Neural cell (in vitro differentiated cells): ENCODE results near the gene RUBCNL. TPM values are rescaled to one million over a fixed set of nuclear protein-coding genes. Genes with fewer than 3 reads are reported as not detected.

ENCODE experiments used
- H2AFZ ChIP-seq: fragments of 200-600, 300-800 bp; sonication (generic), shearing (Covaris generic); 2 replicates; pipeline ENCODE4 v1.6.0; 2014; ENCODE audit warnings: low read depth, mild to moderate bottlenecking, antibody characterized with exemption, low read length, moderate library complexity
- H3F3A ChIP-seq: fragments of 200-600 bp; shearing (Covaris generic); 2 replicates; pipeline ENCODE4 v1.6.1; 2016; ENCODE audit warnings: mild to moderate bottlenecking, moderate library complexity, mixed read lengths, antibody characterized with exemption, low read length; ENCODE audit not compliant: insufficient read depth, poor library complexity, severe bottlenecking
- H3K27ac ChIP-seq: fragments of 200-600, 300-800 bp; sonication (generic), shearing (Covaris generic); 2 replicates; pipeline ENCODE4 v1.5.1; 2014; ENCODE audit warnings: mild to moderate bottlenecking, low read length, moderate library complexity
- H3K27me3 ChIP-seq: fragments of 300-800, 200-600 bp; sonication (generic), shearing (Covaris generic); 2 replicates; pipeline ENCODE4 v1.6.0; 2014; ENCODE audit warnings: mild to moderate bottlenecking, low read depth, low read length, moderate library complexity; ENCODE audit not compliant: insufficient read depth
- H3K36me3 ChIP-seq: fragments of 300-800, 200-600 bp; sonication (generic), shearing (Covaris generic); 2 replicates; pipeline ENCODE4 v1.5.1; 2014; ENCODE audit warnings: mild to moderate bottlenecking, antibody characterized with exemption, low read length, moderate library complexity; ENCODE audit not compliant: insufficient read depth
- H3K4me2 ChIP-seq: fragments of 300-800, 200-600 bp; sonication (generic), shearing (Covaris generic); 2 replicates; pipeline ENCODE4 v1.6.0; 2014; ENCODE audit warnings: mild to moderate bottlenecking, low read length
- H3K4me3 ChIP-seq: fragments of 300-800, 200-600 bp; sonication (generic), shearing (Covaris generic); 2 replicates; pipeline ENCODE4 v1.5.1; 2014; ENCODE audit warnings: mild to moderate bottlenecking, low read length, moderate library complexity
- H3K79me2 ChIP-seq: fragments of 200-600 bp; shearing (Covaris generic); replicated peaks from 2 replicates; pipeline ENCODE4 v1.6.0; 2014; ENCODE audit warnings: mild to moderate bottlenecking, low read length, moderate library complexity; ENCODE audit not compliant: insufficient read depth
- H3K9ac ChIP-seq: fragments of 300-800, 200-600 bp; sonication (generic), shearing (Covaris generic); 2 replicates; pipeline ENCODE4 v1.6.1; 2016; ENCODE audit warnings: mild to moderate bottlenecking, low read length, mixed read lengths
- H3K9me2 ChIP-seq: fragments of 200-600 bp; shearing (Covaris generic); 2 replicates; pipeline ENCODE4 v1.6.1; 2016; ENCODE audit warnings: mild to moderate bottlenecking, low read length, mixed read lengths; ENCODE audit not compliant: insufficient read depth
- H3K9me3 ChIP-seq: fragments of 200-600, 300-800 bp; sonication (generic), shearing (Covaris generic); 2 replicates; pipeline ENCODE4 v1.6.1; 2016; ENCODE audit warnings: mild to moderate bottlenecking, mixed run types, low read length, moderate library complexity, mixed read lengths
- H4K20me1 ChIP-seq: fragments of 200-600 bp; shearing (Covaris generic); 2 replicates; pipeline ENCODE4 v1.6.1; 2016; ENCODE audit warnings: mild to moderate bottlenecking, mixed run types; ENCODE audit not compliant: insufficient read depth
- EP300 ChIP-seq: fragments of 450-650 bp; conservative IDR thresholded peaks from 2 replicates; pipeline ENCODE4 v1.6.1; 2014; ENCODE audit warnings: antibody characterized with exemption, mild to moderate bottlenecking, moderate library complexity; ENCODE audit not compliant: poor library complexity, severe bottlenecking
- EZH2 ChIP-seq: fragments of 200-600, 300-800 bp; shearing (Covaris generic), sonication (generic); IDR thresholded peaks from 2 replicates; pipeline ENCODE4 v1.6.1; 2014; ENCODE audit warnings: antibody characterized with exemption, low read length, borderline replicate concordance, mild to moderate bottlenecking; ENCODE audit not compliant: insufficient read depth, poor library complexity, severe bottlenecking
- MXI1 ChIP-seq: fragments of 450-650 bp; conservative IDR thresholded peaks from 2 replicates; pipeline ENCODE4 v1.6.1; 2014; ENCODE audit warnings: antibody characterized with exemption, mild to moderate bottlenecking; ENCODE audit not compliant: poor library complexity, severe bottlenecking
- POLR2AphosphoS5 ChIP-seq: IDR thresholded peaks from 2 replicates; pipeline ENCODE4 v1.6.1; 2012
- RAD21 ChIP-seq: fragments of 450-650 bp; conservative IDR thresholded peaks from 2 replicates; pipeline ENCODE4 v1.6.1; 2014; ENCODE audit warnings: antibody characterized with exemption, mild to moderate bottlenecking, moderate library complexity
- SMC3 ChIP-seq: fragments of 450-650 bp; conservative IDR thresholded peaks from 2 replicates; pipeline ENCODE4 v1.6.1; 2014; ENCODE audit warnings: antibody characterized with exemption, mild to moderate bottlenecking, moderate library complexity; ENCODE audit not compliant: poor library complexity
- TAF1 ChIP-seq: IDR thresholded peaks from 2 replicates; pipeline ENCODE4 v1.6.1; 2012; ENCODE audit warnings: low read depth
- polyA plus RNA-seq: library from polyadenylated mRNA; depleted of rRNA; stranded (reverse); fragments of >200 nt; gene quantifications from 2 replicates; pipeline ENCODE4 v1.2.3, GENCODE V29; 2014
- TF ChIP-seq, protein P1 (sequence below): IDR thresholded peaks from 2 replicates; pipeline ENCODE4 v1.6.1; 2012; ENCODE audit warnings: borderline replicate concordance
- TF ChIP-seq, protein P2 (sequence below): fragments of 450-650 bp; IDR thresholded peaks from 2 replicates; pipeline ENCODE4 v1.5.1; 2014; ENCODE audit warnings: antibody characterized with exemption, mild to moderate bottlenecking, moderate library complexity; ENCODE audit not compliant: poor library complexity, severe bottlenecking

The RUBCNL gene
- polyA plus RNA-seq, 1 donor from 2014 or later = not detected

DNA sequence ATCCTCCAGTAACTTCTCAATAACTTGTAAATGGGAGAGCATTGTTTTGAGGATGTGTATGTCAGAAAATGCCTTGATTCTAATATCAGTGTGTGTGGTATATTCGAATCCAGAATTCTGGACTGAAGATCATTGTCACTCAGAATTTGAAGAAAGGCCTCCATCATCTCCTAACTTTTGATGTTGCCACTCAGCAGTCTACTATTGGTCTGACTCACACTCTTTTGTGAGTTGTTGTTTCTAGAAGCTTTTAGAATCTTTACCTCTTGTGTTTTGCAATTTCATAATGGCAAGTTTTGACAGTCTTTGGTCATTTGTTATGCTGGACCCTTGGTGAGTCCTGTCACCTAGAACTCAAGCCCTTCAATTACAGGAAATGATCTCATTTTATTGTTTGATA lies 77.0 kb downstream of the RUBCNL start:
- no peaks in the 10 kb centered on the region for H3K79me2 ChIP-seq
- H3K9me2 ChIP-seq = no peaks in the 10 kb centered on the region
- no peaks in the 10 kb centered on the region for H3K9me3 ChIP-seq
- H3K9ac ChIP-seq = no peak overlapping the region
- no peaks in the 10 kb centered on the region for H3F3A ChIP-seq
- no peak overlapping the region for H3K27ac ChIP-seq
- TF ChIP-seq, protein P1, sequence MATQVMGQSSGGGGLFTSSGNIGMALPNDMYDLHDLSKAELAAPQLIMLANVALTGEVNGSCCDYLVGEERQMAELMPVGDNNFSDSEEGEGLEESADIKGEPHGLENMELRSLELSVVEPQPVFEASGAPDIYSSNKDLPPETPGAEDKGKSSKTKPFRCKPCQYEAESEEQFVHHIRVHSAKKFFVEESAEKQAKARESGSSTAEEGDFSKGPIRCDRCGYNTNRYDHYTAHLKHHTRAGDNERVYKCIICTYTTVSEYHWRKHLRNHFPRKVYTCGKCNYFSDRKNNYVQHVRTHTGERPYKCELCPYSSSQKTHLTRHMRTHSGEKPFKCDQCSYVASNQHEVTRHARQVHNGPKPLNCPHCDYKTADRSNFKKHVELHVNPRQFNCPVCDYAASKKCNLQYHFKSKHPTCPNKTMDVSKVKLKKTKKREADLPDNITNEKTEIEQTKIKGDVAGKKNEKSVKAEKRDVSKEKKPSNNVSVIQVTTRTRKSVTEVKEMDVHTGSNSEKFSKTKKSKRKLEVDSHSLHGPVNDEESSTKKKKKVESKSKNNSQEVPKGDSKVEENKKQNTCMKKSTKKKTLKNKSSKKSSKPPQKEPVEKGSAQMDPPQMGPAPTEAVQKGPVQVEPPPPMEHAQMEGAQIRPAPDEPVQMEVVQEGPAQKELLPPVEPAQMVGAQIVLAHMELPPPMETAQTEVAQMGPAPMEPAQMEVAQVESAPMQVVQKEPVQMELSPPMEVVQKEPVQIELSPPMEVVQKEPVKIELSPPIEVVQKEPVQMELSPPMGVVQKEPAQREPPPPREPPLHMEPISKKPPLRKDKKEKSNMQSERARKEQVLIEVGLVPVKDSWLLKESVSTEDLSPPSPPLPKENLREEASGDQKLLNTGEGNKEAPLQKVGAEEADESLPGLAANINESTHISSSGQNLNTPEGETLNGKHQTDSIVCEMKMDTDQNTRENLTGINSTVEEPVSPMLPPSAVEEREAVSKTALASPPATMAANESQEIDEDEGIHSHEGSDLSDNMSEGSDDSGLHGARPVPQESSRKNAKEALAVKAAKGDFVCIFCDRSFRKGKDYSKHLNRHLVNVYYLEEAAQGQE = no peak
- TF ChIP-seq, protein P2, sequence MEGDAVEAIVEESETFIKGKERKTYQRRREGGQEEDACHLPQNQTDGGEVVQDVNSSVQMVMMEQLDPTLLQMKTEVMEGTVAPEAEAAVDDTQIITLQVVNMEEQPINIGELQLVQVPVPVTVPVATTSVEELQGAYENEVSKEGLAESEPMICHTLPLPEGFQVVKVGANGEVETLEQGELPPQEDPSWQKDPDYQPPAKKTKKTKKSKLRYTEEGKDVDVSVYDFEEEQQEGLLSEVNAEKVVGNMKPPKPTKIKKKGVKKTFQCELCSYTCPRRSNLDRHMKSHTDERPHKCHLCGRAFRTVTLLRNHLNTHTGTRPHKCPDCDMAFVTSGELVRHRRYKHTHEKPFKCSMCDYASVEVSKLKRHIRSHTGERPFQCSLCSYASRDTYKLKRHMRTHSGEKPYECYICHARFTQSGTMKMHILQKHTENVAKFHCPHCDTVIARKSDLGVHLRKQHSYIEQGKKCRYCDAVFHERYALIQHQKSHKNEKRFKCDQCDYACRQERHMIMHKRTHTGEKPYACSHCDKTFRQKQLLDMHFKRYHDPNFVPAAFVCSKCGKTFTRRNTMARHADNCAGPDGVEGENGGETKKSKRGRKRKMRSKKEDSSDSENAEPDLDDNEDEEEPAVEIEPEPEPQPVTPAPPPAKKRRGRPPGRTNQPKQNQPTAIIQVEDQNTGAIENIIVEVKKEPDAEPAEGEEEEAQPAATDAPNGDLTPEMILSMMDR = no peak
- TF ChIP-seq MXI1 (no peak), TAF1 (no peak), POLR2AphosphoS5 (no peak), SMC3 (no peak), EZH2 (no peak), EP300 (no peak), RAD21 (no peak)
- H3K4me3 ChIP-seq = no peak overlapping the region
- H4K20me1 ChIP-seq = no peaks in the 10 kb centered on the region
- no peak overlapping the region for H2AFZ ChIP-seq
- H3K27me3 ChIP-seq = no peaks in the 10 kb centered on the region
- no peak overlapping the region for H3K4me2 ChIP-seq
- H3K36me3 ChIP-seq = no peaks in the 10 kb centered on the region

DNA sequence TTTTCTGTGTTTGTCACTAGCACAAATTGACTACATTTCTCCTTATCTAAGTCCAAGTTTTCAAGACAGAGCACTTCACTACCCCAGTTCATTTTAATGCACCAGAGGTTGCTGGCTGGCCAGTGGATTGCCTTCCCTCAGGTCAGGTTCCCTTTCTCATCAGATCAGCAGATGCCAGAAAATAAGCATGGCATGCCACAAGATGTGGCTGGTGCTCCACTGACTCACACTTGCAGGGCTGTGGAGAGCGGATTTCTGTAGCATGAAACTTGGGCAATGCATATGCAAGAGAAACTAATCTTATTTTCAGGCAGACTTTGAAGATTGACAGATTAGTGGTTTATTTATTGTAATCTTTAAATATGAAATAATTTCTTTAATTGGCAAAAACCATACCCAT lies 79.5 kb downstream of the RUBCNL start:
- no peaks in the 10 kb centered on the region for H3F3A ChIP-seq
- no peak overlapping the region for H3K9ac ChIP-seq
- H3K27me3 ChIP-seq = no peaks in the 10 kb centered on the region
- no peak overlapping the region for H3K4me3 ChIP-seq
- H3K4me2 ChIP-seq = no peak overlapping the region
- H2AFZ ChIP-seq = no peak overlapping the region
- H3K36me3 ChIP-seq = no peaks in the 10 kb centered on the region
- TF ChIP-seq TAF1 = no peak
- no peak for TF ChIP-seq POLR2AphosphoS5
- TF ChIP-seq, protein P1 = no peak
- TF ChIP-seq RAD21 = no peak
- no peak overlapping the region for H3K27ac ChIP-seq
- no peaks in the 10 kb centered on the region for H4K20me1 ChIP-seq
- no peaks in the 10 kb centered on the region for H3K9me2 ChIP-seq
- no peaks in the 10 kb centered on the region for H3K9me3 ChIP-seq
- H3K79me2 ChIP-seq = no peaks in the 10 kb centered on the region
